A549 (cell line): ENCODE data around the gene TRIM37. TPM values are rescaled to one million over a fixed set of nuclear protein-coding genes. Genes with fewer than 3 reads are reported as not detected.
"Not testable (repeated sequence)": the region's sequence is repeated elsewhere in the genome, so short reads cannot be mapped to it uniquely, and the experiment has no call there.

ENCODE experiments used
- ATAC-seq, 2 experiments: fragments of 200-7000 bp in 1 of 2; fragments of >200 bp in 1 of 2; cut with Nextera tagmentation in 1 of 2; cut with Tn5 transposase in 1 of 2; 3 replicates each; pipeline versions ENCODE4 v1.8.0 to v1.9.1; 2018 to 2020; ENCODE audit warnings: mild to moderate bottlenecking in 1 of 2, moderate library complexity in 1 of 2
- CTCF ChIA-PET: fragments of 300-600 bp; sonication (Branson Sonifier 250); formaldehyde crosslinking; extraction: SDS; loops from one replicate; lab custom pipeline; 2021; ENCODE audit warnings: antibody characterized with exemption, inconsistent platforms; lab: Yijun Ruan, JAX
- POLR2A ChIA-PET: fragments of 350-600 bp; formaldehyde crosslinking; extraction: SDS; loops from one replicate; lab custom pipeline; 2021; ENCODE audit warnings: antibody characterized with exemption, inconsistent platforms; lab: Yijun Ruan, JAX
- DNase-seq, 2 experiments: peaks; one replicate each; pipeline versions ENCODE4 v3.0.0 to v3.0.0-alpha.2; 2011 to 2016; ENCODE audit warnings: low read depth in 1 of 2, low spot score in 1 of 2
- FAIRE-seq: peaks from 2 replicates; lab custom pipeline; 2011; peaks lifted over from hg19 to GRCh38; lab: Jason Lieb, UNC
- H3K27ac ChIP-seq, 2 experiments: fragments of >200 bp; sonication (Bioruptor Twin); formaldehyde crosslinking; 3 replicates each; pipeline ENCODE4 v1.5.1; 2016 to 2017
- H3K4me1 ChIP-seq: fragments of >200 bp; sonication (Bioruptor Twin); formaldehyde crosslinking; 3 replicates; pipeline ENCODE4 v1.6.1; 2016
- H3K4me2 ChIP-seq: fragments of >200 bp; sonication (Bioruptor Twin); formaldehyde crosslinking; 3 replicates; pipeline ENCODE4 v1.6.1; 2016
- H3K4me3 ChIP-seq: fragments of >200 bp; sonication (Bioruptor Twin); formaldehyde crosslinking; 3 replicates; pipeline ENCODE4 v1.5.1; 2016
- H3K9me3 ChIP-seq: fragments of >200 bp; sonication (Bioruptor Twin); formaldehyde crosslinking; 3 replicates; pipeline ENCODE4 v1.6.1; 2016
- CBX8 ChIP-seq: fragments of 200-600 bp; sonication (generic); IDR thresholded peaks from 2 replicates; pipeline ENCODE4 v1.6.1; 2016
- CEBPB ChIP-seq, 2 experiments: fragments of >200 bp in 1 of 2; sonication (Bioruptor Twin) in 1 of 2; formaldehyde crosslinking in 1 of 2; IDR thresholded peaks; 2 replicates each; pipeline ENCODE4 v1.6.1; 2012 to 2016
- CHD2 ChIP-seq: fragments of 150-350 bp; IDR thresholded peaks from 2 replicates; pipeline ENCODE4 v1.6.1; 2014; ENCODE audit warnings: low read length; ENCODE audit not compliant: partially characterized antibody
- EHF ChIP-seq: fragments of 250-450 bp; sonication (Bioruptor Pico); IDR thresholded peaks from 2 replicates; pipeline ENCODE4 v1.5.0; 2020; ENCODE audit warnings: mild to moderate bottlenecking
- ELK1 ChIP-seq: fragments of 150-350 bp; IDR thresholded peaks from 2 replicates; pipeline ENCODE4 v1.6.1; 2014; ENCODE audit warnings: low read depth, mild to moderate bottlenecking, low read length
- EP300 ChIP-seq, 2 experiments: fragments of >200 bp; sonication (Bioruptor Twin); formaldehyde crosslinking; IDR thresholded peaks; 2 replicates in 1 of 2; 3 replicates in 1 of 2; pipeline ENCODE4 v1.6.1; 2016 to 2017
- FOXS1 ChIP-seq: fragments of 250-450 bp; sonication (Bioruptor Pico); IDR thresholded peaks from 2 replicates; pipeline ENCODE4 v1.5.0; 2020; ENCODE audit warnings: mild to moderate bottlenecking, moderate library complexity
- HDAC2 ChIP-seq: fragments of 200-600 bp; sonication (generic); IDR thresholded peaks from 2 replicates; pipeline ENCODE4 v1.6.1; 2016
- HOXA7 ChIP-seq: fragments of 250-450 bp; sonication (Bioruptor Pico); IDR thresholded peaks from 2 replicates; pipeline ENCODE4 v1.5.0; 2020; ENCODE audit warnings: mild to moderate bottlenecking, moderate library complexity
- HOXB5 ChIP-seq: fragments of 250-450 bp; sonication (Bioruptor Pico); IDR thresholded peaks from 2 replicates; pipeline ENCODE4 v1.5.0; 2020; ENCODE audit warnings: mild to moderate bottlenecking, moderate library complexity
- JUN ChIP-seq, 2 experiments: fragments of >200 bp; sonication (Bioruptor Twin); formaldehyde crosslinking; IDR thresholded peaks; 2 replicates in 1 of 2; 3 replicates in 1 of 2; pipeline ENCODE4 v1.6.1; 2016 to 2017
- JUNB ChIP-seq: fragments of >200 bp; sonication (Bioruptor Twin); formaldehyde crosslinking; IDR thresholded peaks from 2 replicates; pipeline ENCODE4 v1.6.1; 2016
- KDM1A ChIP-seq: fragments of 200-600 bp; sonication (generic); IDR thresholded peaks from 2 replicates; pipeline ENCODE4 v1.6.1; 2016; ENCODE audit warnings: low read depth, mild to moderate bottlenecking
- NPAS2 ChIP-seq: fragments of 250-450 bp; sonication (Bioruptor Pico); IDR thresholded peaks from 2 replicates; pipeline ENCODE4 v1.8.0; 2022; ENCODE audit warnings: mild to moderate bottlenecking, moderate library complexity, borderline replicate concordance
- NR3C1 ChIP-seq: fragments of >200 bp; sonication (Bioruptor Twin); formaldehyde crosslinking; IDR thresholded peaks from 3 replicates; pipeline ENCODE4 v1.6.1; 2017
- PBX3 ChIP-seq: IDR thresholded peaks from 2 replicates; pipeline ENCODE4 v1.6.1; 2012
- PHF8 ChIP-seq: fragments of 200-600 bp; sonication (generic); IDR thresholded peaks from 2 replicates; pipeline ENCODE4 v1.6.1; 2016; ENCODE audit warnings: low read depth, mild to moderate bottlenecking, antibody characterized with exemption, moderate library complexity, borderline replicate concordance
- POLR2A ChIP-seq: IDR thresholded peaks from 2 replicates; pipeline ENCODE4 v1.6.1; 2012; ENCODE audit warnings: mild to moderate bottlenecking, low read length
- RAD21 ChIP-seq, 2 experiments: fragments of >200 bp in 1 of 2; sonication (Bioruptor Twin) in 1 of 2; formaldehyde crosslinking in 1 of 2; IDR thresholded peaks in 1 of 2; conservative IDR thresholded peaks in 1 of 2; 2 replicates in 1 of 2; 3 replicates in 1 of 2; pipeline ENCODE4 v1.6.1; 2012 to 2018; ENCODE audit warnings: inconsistent platforms in 1 of 2
- SMC3 ChIP-seq: fragments of >200 bp; sonication (Bioruptor Twin); formaldehyde crosslinking; IDR thresholded peaks from 3 replicates; pipeline ENCODE4 v1.6.1; 2018; ENCODE audit warnings: inconsistent platforms
- TP53 ChIP-seq: fragments of 250-450 bp; sonication (Bioruptor Pico); IDR thresholded peaks from 2 replicates; pipeline ENCODE4 v1.5.0; 2021; ENCODE audit warnings: mild to moderate bottlenecking, moderate library complexity
- ZC3H11A ChIP-seq: fragments of 450-650 bp; IDR thresholded peaks from 2 replicates; pipeline ENCODE4 v1.6.1; 2014; ENCODE audit warnings: antibody characterized with exemption, mild to moderate bottlenecking
- WGBS: methylation state at CpG from one replicate; pipeline ENCODE4 v1.1.6; 2017; ENCODE audit errors: missing lambda C conversion rate; 5-methylcytosine and 5-hydroxymethylcytosine counted together
- polyA plus RNA-seq, 4 experiments: library from polyadenylated mRNA; depleted of rRNA in 3 of 4; stranded (reverse); fragments of >200 nt; fragmentation: RNase III in 1 of 4; extraction: RNeasy Plus Mini Kit Qiagen cat#74134 plus additional on column Dnase treatment in 1 of 4; gene quantifications; 2 replicates in 3 of 4; 3 replicates in 1 of 4; pipeline ENCODE4 v1.2.3, GENCODE V29; 2011 to 2017

The TRIM37 gene
- polyA plus RNA-seq, 2 of the 4 experiments (the other 2 are of a cell fraction) = 29.4 to 56.3 TPM

GRCh38 chr17:59138339-59138738 is 31.7 kb upstream of the TRIM37 start:
- peak in 1 of 2 experiments; percentile 37; a peak in 2 of 6 replicates for ATAC-seq
- H3K4me1 ChIP-seq, H3K4me2 ChIP-seq, FAIRE-seq, H3K4me3 ChIP-seq, POLR2A ChIA-PET, CTCF ChIA-PET, DNase-seq: not testable (repeated sequence)
- WGBS = 88% methylated on average over 10 of the region's 10 CpGs
- peak; percentile 19 to 65; a peak in 3 of 4 replicates for TF ChIP-seq CEBPB (IDR thresholded peaks at IDR 0.05)
- TF ChIP-seq, all 56 proteins: peak for 1; not testable (repeated sequence) for 55
- not testable (repeated sequence) for H3K27ac ChIP-seq, H3K9me3 ChIP-seq

- no peak overlapping the region for H3K4me2 ChIP-seq
- no peak overlapping the region for H3K4me3 ChIP-seq
- H3K9me3 ChIP-seq = no peaks in the 10 kb centered on the region
- WGBS = 77% methylated on average over 1 of the region's 1 CpG
- peak; percentile 7 for FAIRE-seq
- H3K4me1 ChIP-seq = no peaks in the 10 kb centered on the region
- TF ChIP-seq ELK1 (no peak), KDM1A (no peak), JUN (IDR thresholded peaks at IDR 0.05) (no peak)
- TF ChIP-seq, all 56 proteins: peak for 0
- H3K27ac ChIP-seq = no peak overlapping the region
- DNase-seq (no peak), ATAC-seq (no peak)
- ChIA-PET POLR2A (interaction anchor here (0.6 kb wide), 1 partner anchor 11 kb away, joined by 5 read pairs; no protein-coding TSS in a partner anchor), CTCF (interaction anchor here (1.4 kb wide), 1 partner anchor 8 kb away, joined by 3 read pairs; no protein-coding TSS in a partner anchor)
Observed at GRCh38 chr17:59131131-59131530, 24.5 kb upstream of the TRIM37 start.

DNA sequence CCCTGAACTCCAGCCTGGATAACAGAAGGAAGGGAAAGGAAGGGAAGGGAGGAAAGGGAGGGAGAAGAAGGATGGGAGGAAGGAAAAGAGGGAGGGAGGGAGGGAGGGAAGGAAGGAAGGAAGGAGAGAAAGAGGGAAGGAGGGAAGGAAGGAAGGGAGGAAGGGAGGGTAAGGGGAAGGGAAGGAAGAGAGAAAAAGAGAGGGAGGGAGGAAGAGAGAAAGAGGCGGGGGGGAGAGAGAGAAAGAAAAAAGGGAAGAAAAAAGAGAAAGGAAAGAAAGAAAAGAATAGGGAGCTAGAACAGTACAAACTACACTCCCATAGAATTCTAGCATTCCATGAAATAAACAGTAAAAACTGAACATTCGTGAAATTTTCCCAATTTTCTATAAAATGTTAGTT is 23.1 kb upstream of the TRIM37 start:
- POLR2A ChIA-PET = interaction anchor here (0.8 kb wide), 1 partner anchor 26 kb away, joined by 6 read pairs; the partner anchor contains the start of genes PRR11 and SKA2
- CTCF ChIA-PET = interaction anchor here (1.0 to 1.9 kb wide), 3 partner anchors 9 to 19 kb away, joined by 3 to 6 read pairs (median 3); no protein-coding TSS in a partner anchor
- H3K4me1 ChIP-seq = no peaks in the 10 kb centered on the region
- H3K4me2 ChIP-seq = no peak overlapping the region
- H3K4me3 ChIP-seq = no peak overlapping the region
- no peak overlapping the region for H3K27ac ChIP-seq
- FAIRE-seq = no peak
- no peak for TF ChIP-seq FOXS1
- TF ChIP-seq EHF (CRISPR knock-in tag) = no peak
- no peak for TF ChIP-seq CEBPB (IDR thresholded peaks at IDR 0.05)
- no peak for TF ChIP-seq JUNB
- TF ChIP-seq ZC3H11A = no peak
- TF ChIP-seq PBX3 = no peak
- TF ChIP-seq EP300 (IDR thresholded peaks at IDR 0.05) = no peak
- TF ChIP-seq SMC3 = no peak
- no peak for TF ChIP-seq HDAC2
- TF ChIP-seq NR3C1 = no peak
- TF ChIP-seq RAD21 (conservative IDR thresholded peaks at IDR 0.05 in 1 of 2, IDR thresholded peaks at IDR 0.05 in 1 of 2) = no peak
- TF ChIP-seq HOXA7 (CRISPR knock-in tag) = no peak
- no peak for TF ChIP-seq HOXB5
- TF ChIP-seq NPAS2 = no peak
- TF ChIP-seq POLR2A = no peak
- no peak for TF ChIP-seq TP53 (CRISPR knock-in tag)
- no peak for TF ChIP-seq CBX8
- TF ChIP-seq CHD2 = no peak
- TF ChIP-seq PHF8 = no peak
- WGBS = 0% methylated on average over 1 of the region's 2 CpGs
- ATAC-seq = no peak
- DNase-seq = no peak
- H3K9me3 ChIP-seq = no peaks in the 10 kb centered on the region
